ENCODE results near the gene CAND2. TPM values are rescaled to one million over a fixed set of nuclear protein-coding genes. Genes with fewer than 3 reads are reported as not detected.

Gene CAND2
- total and polyA plus RNA-seq, 10 of the 15 experiments (the other 5 are each of a cell fraction or from before 2014, with no cell fraction given), result 0.03 to 1.9 (median 0.52) TPM

- H3K27ac ChIP-seq (ENCODE audit: control insufficient read depth, insufficient read depth), result no peak overlapping the region
- DNase-seq (ENCODE audit: low read depth, low spot score) (no peak), FAIRE-seq (no peak), ATAC-seq (no peak)
- no peak overlapping the region; the same call in 1 of the 2 replicates for H3K4me2 ChIP-seq (ENCODE audit: control insufficient read depth, insufficient read depth)
- BruUV-seq (replicated peaks), result no TSS peak
- intact Hi-C loops (cut with micrococcal nuclease; ENCODE audit: unreplicated experiment), result loop anchor here (5.0 kb wide), 1 partner anchor 285 kb away; the partner anchor contains the start of gene MKRN2
- H3K9me3 ChIP-seq (replicated peaks; ENCODE audit: control insufficient read depth, insufficient read depth, low read length), result no peaks in the 10 kb centered on the region; the same call in 2 of the 3 replicates
- SMC1A ChIA-PET (ENCODE audit: uncharacterized antibody, unreplicated experiment), result interaction anchor here (0.7 to 2.4 kb wide), 7 partner anchors 9 to 707 kb away, joined by 3 to 12 read pairs (median 6); no protein-coding TSS in a partner anchor
- in situ Hi-C loops (cut with MboI), result no loop called here
- peaks cover 8% of the 10 kb centered on the region; the same call in 1 of the 2 replicates for H3K4me1 ChIP-seq (ENCODE audit: control insufficient read depth, insufficient read depth, low read length)
- H3K27me3 ChIP-seq (replicated peaks in 1 of 2; ENCODE audit: control insufficient read depth in 2 of 2, insufficient read depth in 2 of 2, low read length in 1 of 2), result no peaks in the 10 kb centered on the region
- 82% methylated on average over 4 of the region's 4 CpGs for WGBS (ENCODE audit: insufficient coverage, insufficient replicate concordance, low lambda C conversion rate, missing lambda C conversion rate)
- RAD21 ChIA-PET (ENCODE audit: unreplicated experiment), result interaction anchor here (1.9 to 2.1 kb wide), 2 partner anchors 44 to 56 kb away, joined by 5 to 6 read pairs; no protein-coding TSS in a partner anchor
- POLR2A ChIA-PET, result interaction anchor here (0.6 kb wide), 1 partner anchor 9 kb away, joined by 3 read pairs; no protein-coding TSS in a partner anchor
- no peak overlapping the region for H3K9ac ChIP-seq (ENCODE audit: control insufficient read depth, insufficient read depth, low read length)
- CTCF ChIA-PET, result interaction anchor here (0.7 to 4.4 kb wide), 30 partner anchors 9 to 362 kb away, joined by 3 to 27 read pairs (median 5); partner anchors contain the start of gene TSEN2
- H4K20me1 ChIP-seq (ENCODE audit: control insufficient read depth, insufficient read depth), result peaks cover 16% of the 10 kb centered on the region
- no peak overlapping the region for H3K4me3 ChIP-seq
- peak overlapping the region; percentile 94; the same call in 1 of the 2 replicates for H2AFZ ChIP-seq (ENCODE audit: control insufficient read depth, low read depth, low read length)
- peaks cover 39% of the 10 kb centered on the region for H3K79me2 ChIP-seq (ENCODE audit: control insufficient read depth, insufficient read depth, low read length)
- peaks cover 11 to 23% of the 10 kb centered on the region in 2 experiments for H3K36me3 ChIP-seq (ENCODE audit: control insufficient read depth in 2 of 2, insufficient read depth in 2 of 2, low read length in 1 of 2)
- no peak for TF ChIP-seq USF2 (IDR thresholded peaks at IDR 0.05; ENCODE audit: borderline replicate concordance, low read depth, low read length)
- no peak for TF ChIP-seq MXI1 (IDR thresholded peaks at IDR 0.05; ENCODE audit: low read depth, low read length)
- no peak for TF ChIP-seq NR2C2 (IDR thresholded peaks at IDR 0.05; ENCODE audit: borderline replicate concordance, control insufficient read depth, insufficient read length, low read depth)
- no peak for TF ChIP-seq FOS (IDR thresholded peaks at IDR 0.05; ENCODE audit: borderline replicate concordance, extremely low read depth, insufficient read length)
- TF ChIP-seq IKZF2 (IDR thresholded peaks at IDR 0.05), result no peak
- TF ChIP-seq PKNOX1 (IDR thresholded peaks at IDR 0.05), result no peak
- TF ChIP-seq YY1 (IDR thresholded peaks at IDR 0.05; ENCODE audit: low read depth, low read length), result no peak
- no peak for TF ChIP-seq IKZF1 (conservative IDR thresholded peaks at IDR 0.05)
- no peak for TF ChIP-seq POU2F2 (IDR thresholded peaks at IDR 0.05; ENCODE audit: borderline replicate concordance, low read depth, low read length)
- no peak for TF ChIP-seq POLR2AphosphoS2 (IDR thresholded peaks at IDR 0.05; ENCODE audit: low read depth, low read length)
- TF ChIP-seq SUZ12 (IDR thresholded peaks at IDR 0.05; ENCODE audit: unreplicated experiment), result no peak
- no peak for TF ChIP-seq MAX (IDR thresholded peaks at IDR 0.05; ENCODE audit: low read depth, low read length)
- TF ChIP-seq MYB (IDR thresholded peaks at IDR 0.05; ENCODE audit: borderline replicate concordance, low read depth, low read length), result no peak
- no peak for TF ChIP-seq EZH2 (IDR thresholded peaks at IDR 0.05; ENCODE audit: borderline replicate concordance, control insufficient read depth, low read depth, low read length)
- TF ChIP-seq PBX3 (IDR thresholded peaks at IDR 0.05; ENCODE audit: insufficient replicate concordance, low read depth, low read length), result no peak
- no peak for TF ChIP-seq CBX3 (IDR thresholded peaks at IDR 0.05; ENCODE audit: borderline replicate concordance, low read depth)
- no peak for TF ChIP-seq SMAD5 (IDR thresholded peaks at IDR 0.05; ENCODE audit: low read depth)
- no peak for TF ChIP-seq TAF1 (IDR thresholded peaks at IDR 0.05; ENCODE audit: borderline replicate concordance, low read depth, low read length)
- no peak for TF ChIP-seq PAX5 (IDR thresholded peaks at IDR 0.05; ENCODE audit: borderline replicate concordance, low read depth, low read length)
Observed at GRCh38 chr3:12842469-12842868, 46.0 kb downstream of the CAND2 start.

Data from GM12878 (cell line).